Esophagus squamous epithelium (tissue), 5 donors: ENCODE results near the gene QDPR. TPM values are rescaled to one million over a fixed set of nuclear protein-coding genes. Genes with fewer than 3 reads are reported as not detected.

ENCODE experiments used
- DNase-seq: peaks from one replicate; lab custom pipeline; 2025; lab: John Stamatoyannopoulos, UW
- H3K27ac ChIP-seq, 4 donors: fragments of 200-600 bp; sonication (generic); one replicate each; pipeline ENCODE4 v1.5.1; 2016 to 2019; ENCODE audit warnings: mild to moderate bottlenecking in 1 of 4
- H3K27me3 ChIP-seq, 4 donors: fragments of 200-600 bp; sonication (generic); 1 replicate in 3 of 4; 2 replicates in 1 of 4; pipeline versions ENCODE4 v1.5.1 to v1.6.0; 2017 to 2021; ENCODE audit warnings: antibody characterized with exemption in 1 of 4
- H3K36me3 ChIP-seq, 3 donors: fragments of 200-600 bp; sonication (generic); one replicate each; pipeline ENCODE4 v1.5.1; 2016 to 2019
- H3K4me1 ChIP-seq, 3 donors: fragments of 200-600 bp; sonication (generic); one replicate each; pipeline ENCODE4 v1.5.1; 2017 to 2019
- H3K4me3 ChIP-seq, 4 donors: fragments of 200-600 bp; sonication (generic); 1 replicate in 3 of 4; 2 replicates in 1 of 4; pipeline ENCODE4 v1.5.1; 2016 to 2019; ENCODE audit warnings: mild to moderate bottlenecking in 2 of 4, moderate library complexity in 1 of 4
- H3K9me3 ChIP-seq, 3 donors: fragments of 200-600 bp; sonication (generic); one replicate each; pipeline ENCODE4 v1.5.1; 2016 to 2019
- POLR2A ChIP-seq, 4 donors: fragments of 450-650 bp; IDR thresholded peaks; one replicate each; pipeline ENCODE4 v1.6.1; 2017; ENCODE audit warnings: antibody characterized with exemption in 4 of 4, mild to moderate bottlenecking in 4 of 4, moderate library complexity in 3 of 4
- WGBS, 2 donors: methylation state at CpG; one replicate each; pipeline ENCODE4 v1.1.5; 2018; 5-methylcytosine and 5-hydroxymethylcytosine counted together
- intact Hi-C: fragments of 100-400 bp; cut with DNase I; formaldehyde crosslinking; loops from one replicate; pipeline ENCODE4 v1.15.0; 2022
- total RNA-seq, 4 donors: library from RNA; depleted of rRNA; stranded (reverse); fragments of >200 nt; gene quantifications; one replicate each; pipeline ENCODE4 v1.1.0, GENCODE V29; 2016
- TF ChIP-seq, protein P1 (sequence below), 6 experiments: fragments of 450-650 bp in 4 of 6; fragments of 200-600 bp in 2 of 6; sonication (generic) in 2 of 6; IDR thresholded peaks; one replicate each; pipeline ENCODE4 v1.5.1; 2016 to 2019; ENCODE audit warnings: antibody characterized with exemption in 6 of 6, mild to moderate bottlenecking in 4 of 6, moderate library complexity in 4 of 6
- donor health status: DM: yes; HTN: yes; CAD: no.

QDPR gene
- 1 to 10 TPM; 5.5 to 9.4 (median 8.5) TPM for total RNA-seq

DNA sequence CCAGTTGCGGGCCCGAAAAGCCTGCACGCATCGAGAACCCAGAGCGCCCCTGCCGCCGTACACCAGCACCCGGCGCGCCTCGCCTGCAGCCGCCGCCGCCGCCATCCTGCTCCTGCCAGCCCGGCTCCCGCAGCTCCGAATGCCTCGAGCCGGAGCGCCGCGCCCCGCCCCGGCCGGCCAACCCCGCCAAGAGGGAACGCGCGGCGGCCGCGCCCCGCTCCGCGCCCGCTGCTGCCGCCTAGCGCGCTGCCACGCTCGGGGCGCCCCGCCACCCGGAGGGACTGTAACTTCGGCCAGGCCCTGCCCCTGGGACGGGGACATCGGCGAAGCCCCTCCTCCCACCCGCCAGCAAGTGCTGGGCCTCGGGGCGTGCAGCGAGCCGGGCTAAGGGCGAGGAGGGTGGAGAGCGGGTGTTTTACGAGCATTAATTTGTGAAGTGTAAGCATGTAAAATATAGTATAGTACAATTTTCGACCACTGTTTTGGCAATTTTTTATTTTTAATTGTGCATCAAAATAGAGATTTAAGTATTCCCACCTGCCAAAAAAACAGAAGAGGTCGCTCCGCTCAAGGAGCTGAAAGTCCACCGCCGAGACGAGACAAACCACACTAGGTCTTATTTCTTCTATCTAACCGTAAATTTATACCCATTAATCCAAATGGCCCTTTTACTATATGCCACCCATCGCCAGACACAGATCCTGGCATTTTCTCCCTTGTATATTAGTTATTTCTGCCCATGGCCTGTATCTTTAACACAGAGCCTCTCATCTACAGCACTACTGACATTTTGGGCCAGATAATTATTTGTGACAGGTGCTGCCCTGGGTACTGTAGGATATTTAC lies at the start of gene QDPR:
Gene QDPR, minus strand, starts transcription at position 141 of the 846 bp plus-strand sequence. Its CDS starts 36 bp downstream, at position 105.
- intact Hi-C loops = no loop called here
- Histone ChIP-seq H3K9me3 (no peaks in the 10 kb centered on the region), H3K4me1 (peaks cover 8 to 41% (median 13%) of the 10 kb centered on the region in 3 donors), H3K36me3 (peaks cover 0 to 23% (median 4%) of the 10 kb centered on the region in 3 donors), H3K4me3 (peak within 1 kb of the TSS; percentile 79 to 98 (median 82)), H3K27ac (peak within 1 kb of the TSS; percentile 74 to 86 (median 83)), H3K27me3 (no peaks in the 10 kb centered on the region)
- no peak for TF ChIP-seq POLR2A (IDR thresholded peaks at IDR 0.05)
- TF ChIP-seq, protein P1, sequence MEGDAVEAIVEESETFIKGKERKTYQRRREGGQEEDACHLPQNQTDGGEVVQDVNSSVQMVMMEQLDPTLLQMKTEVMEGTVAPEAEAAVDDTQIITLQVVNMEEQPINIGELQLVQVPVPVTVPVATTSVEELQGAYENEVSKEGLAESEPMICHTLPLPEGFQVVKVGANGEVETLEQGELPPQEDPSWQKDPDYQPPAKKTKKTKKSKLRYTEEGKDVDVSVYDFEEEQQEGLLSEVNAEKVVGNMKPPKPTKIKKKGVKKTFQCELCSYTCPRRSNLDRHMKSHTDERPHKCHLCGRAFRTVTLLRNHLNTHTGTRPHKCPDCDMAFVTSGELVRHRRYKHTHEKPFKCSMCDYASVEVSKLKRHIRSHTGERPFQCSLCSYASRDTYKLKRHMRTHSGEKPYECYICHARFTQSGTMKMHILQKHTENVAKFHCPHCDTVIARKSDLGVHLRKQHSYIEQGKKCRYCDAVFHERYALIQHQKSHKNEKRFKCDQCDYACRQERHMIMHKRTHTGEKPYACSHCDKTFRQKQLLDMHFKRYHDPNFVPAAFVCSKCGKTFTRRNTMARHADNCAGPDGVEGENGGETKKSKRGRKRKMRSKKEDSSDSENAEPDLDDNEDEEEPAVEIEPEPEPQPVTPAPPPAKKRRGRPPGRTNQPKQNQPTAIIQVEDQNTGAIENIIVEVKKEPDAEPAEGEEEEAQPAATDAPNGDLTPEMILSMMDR (IDR thresholded peaks at IDR 0.05) = peak in 5 of 6 experiments; percentile 30 to 52 (median 35)
- WGBS, 2 donors = 6 to 10% methylated on average over 12 to 14 of the region's 65 CpGs
- DNase-seq = no peak

DNA sequence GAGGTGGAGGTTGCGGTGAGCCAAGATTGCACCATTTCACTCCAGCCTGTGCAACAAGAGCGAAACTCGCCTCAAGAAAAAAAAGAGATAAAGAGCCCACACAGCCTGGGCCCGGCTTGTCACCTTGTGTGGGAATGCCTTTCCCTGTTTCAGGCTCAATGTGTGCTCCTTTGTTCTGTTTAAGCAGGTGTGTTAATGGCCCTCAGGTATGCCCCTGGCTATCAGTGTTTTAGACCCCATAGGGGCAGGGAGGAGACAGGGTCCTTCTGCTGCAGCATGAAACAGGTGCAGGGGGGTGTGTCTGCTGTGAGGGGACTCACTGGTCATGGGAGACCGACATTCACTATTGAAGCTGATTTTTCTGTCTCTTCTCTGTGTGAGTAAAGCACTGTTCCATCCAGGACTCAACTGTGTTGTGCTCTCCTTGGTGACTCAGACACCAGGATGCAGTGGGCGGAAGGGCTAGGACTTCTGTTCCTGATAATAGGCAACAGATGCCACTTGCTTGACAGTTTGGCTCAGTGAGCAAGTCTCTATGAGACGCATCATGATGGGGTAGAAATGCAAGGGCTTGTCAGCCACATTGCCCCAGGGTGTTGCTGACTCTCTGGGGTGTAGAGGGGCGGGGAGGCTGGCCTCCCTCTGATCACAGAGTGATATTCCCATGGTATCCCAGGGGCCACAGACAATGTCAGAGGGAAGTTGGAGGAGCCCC lies 49.5 kb upstream of the QDPR start:
- no peak overlapping the region for H3K4me3 ChIP-seq
- H3K4me1 ChIP-seq = no peaks in the 10 kb centered on the region
- TF ChIP-seq POLR2A (IDR thresholded peaks at IDR 0.05) = no peak
- TF ChIP-seq, protein P1 (IDR thresholded peaks at IDR 0.05) = no peak
- WGBS, 2 donors = 58 to 75% methylated on average over 7 to 8 of the region's 8 CpGs
- H3K27ac ChIP-seq = no peak overlapping the region
- no peaks in the 10 kb centered on the region for H3K36me3 ChIP-seq
- DNase-seq = no peak
- no peaks in the 10 kb centered on the region for H3K9me3 ChIP-seq
- intact Hi-C loops = no loop called here
- H3K27me3 ChIP-seq = no peaks in the 10 kb centered on the region

DNA sequence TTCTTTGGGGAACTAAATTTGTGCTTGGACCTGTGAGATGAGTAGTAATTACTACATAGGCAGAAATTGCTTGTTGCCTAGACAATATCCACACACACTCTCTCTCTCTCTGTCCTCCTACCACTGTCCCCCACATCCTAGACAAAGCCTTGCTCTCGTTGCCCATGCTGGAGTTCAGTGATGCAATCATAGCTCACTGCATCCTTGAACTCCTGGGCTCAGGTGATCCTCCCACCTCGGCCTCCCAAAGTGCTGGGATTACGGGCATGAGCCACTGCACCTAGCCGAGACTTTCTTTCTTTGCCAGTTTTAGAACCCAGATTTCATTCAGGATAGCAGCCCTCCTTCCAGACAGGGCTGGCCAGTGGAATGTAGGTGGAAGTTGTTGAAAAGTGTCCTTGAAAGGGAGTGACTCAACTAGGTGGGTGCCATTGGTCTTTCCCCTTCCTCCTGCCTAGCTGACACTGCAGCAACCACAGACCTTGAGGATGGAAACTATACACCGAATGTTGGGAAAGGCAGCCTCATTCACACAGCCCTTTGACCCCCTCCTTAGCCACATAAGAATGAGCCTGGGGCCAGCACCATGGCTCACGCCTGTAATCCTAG lies 48.3 kb upstream of the QDPR start:
- Histone ChIP-seq H3K36me3 (no peaks in the 10 kb centered on the region), H3K27ac (no peak overlapping the region), H3K4me3 (no peak overlapping the region), H3K27me3 (peaks cover 0 to 5% (median 0%) of the 10 kb centered on the region in 4 donors), H3K4me1 (no peaks in the 10 kb centered on the region), H3K9me3 (no peaks in the 10 kb centered on the region)
- intact Hi-C loops = no loop called here
- no peak for DNase-seq
- TF ChIP-seq POLR2A (IDR thresholded peaks at IDR 0.05) = no peak
- TF ChIP-seq, protein P1 (IDR thresholded peaks at IDR 0.05) = no peak
- 73 to 84% methylated on average over 4 to 5 of the region's 6 CpGs for WGBS, 2 donors

DNA sequence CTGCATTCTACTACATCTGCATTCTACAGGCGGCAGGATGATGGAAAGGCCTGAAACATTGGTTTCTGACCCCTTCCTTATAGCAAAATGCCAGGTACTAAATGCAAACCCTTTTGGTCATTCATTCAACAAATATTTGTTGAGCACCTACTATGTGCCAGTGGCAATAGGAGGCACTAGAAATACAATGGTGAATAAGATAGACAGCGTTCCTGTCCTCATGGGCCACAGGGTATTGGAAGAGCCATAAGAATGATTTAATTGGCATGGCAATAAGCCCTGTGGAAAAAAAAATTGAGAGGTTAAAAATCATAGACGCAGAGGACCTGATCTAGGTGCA lies 47.8 kb upstream of the QDPR start:
- H3K9me3 ChIP-seq = no peaks in the 10 kb centered on the region
- peaks cover 0 to 10% (median 0%) of the 10 kb centered on the region in 4 donors for H3K27me3 ChIP-seq
- H3K4me1 ChIP-seq = no peaks in the 10 kb centered on the region
- TF ChIP-seq POLR2A (IDR thresholded peaks at IDR 0.05) = no peak
- TF ChIP-seq, protein P1 (IDR thresholded peaks at IDR 0.05) = no peak
- H3K27ac ChIP-seq = no peak overlapping the region
- intact Hi-C loops = no loop called here
- H3K36me3 ChIP-seq = no peaks in the 10 kb centered on the region
- DNase-seq = no peak
- 94 to 95% methylated on average over 3 of the region's 3 CpGs for WGBS, 2 donors
- no peak overlapping the region for H3K4me3 ChIP-seq
